Heart left ventricle (tissue), 13 donors: Measurements from ENCODE around the gene PLXNA3.

Experiments
- CTCF ChIP-seq, 12 donors: fragments of 200-600 bp; sonication (generic) in 4 of 12; IDR thresholded peaks; one replicate each; pipeline versions ENCODE4 v1.5.0 to v1.8.0; 2018 to 2022; ENCODE audit warnings: antibody characterized with exemption in 12 of 12, mild to moderate bottlenecking in 5 of 12
- POLR2A ChIP-seq, 2 donors: fragments of 450-650 bp; IDR thresholded peaks; one replicate each; pipeline ENCODE4 v1.6.1; 2017; ENCODE audit warnings: antibody characterized with exemption in 2 of 2, mild to moderate bottlenecking in 2 of 2, moderate library complexity in 2 of 2
- donor health status: ischemic (EF 13 %, LVEDD 7.1; RV severe dilation, severe dysfunction).
- donor health status: DM: no; HTN: yes; CAD: no.
- donor health status: DM: no; HTN: no; CAD: no.
- donor health status: ischemic (EF 25% LVEDD 6.9; RV normal size, moderate dysfunction).
- donor health status: ischemic (EF 25% LVEDD 5.7; RV mildly dilated, moderate dysfunction).
- donor health status: ischemic (EF 35%, LVEDD 5.7; RV mildly dilated, moderate dysfunction).
- donor health status: nonischemic (EF 11% LVEDD 7.7; RV severe dilation, severe dysfunction).
- donor health status: DM: yes; HTN: yes; CAD: no.
- donor health status: PGD.
- donor health status: ischemic (EF 29% LVEDD 5.4; RV normal size, mild dysfunction).
- donor health status: nonischemic (EF 23%, LVEDD 6.1; RV moderate dilation, normal function).

GRCh38 chrX:154431341-154431740 is 26.7 kb upstream of the PLXNA3 start:
- no peak for TF ChIP-seq CTCF (IDR thresholded peaks at IDR 0.05)
- TF ChIP-seq POLR2A (IDR thresholded peaks at IDR 0.05) = no peak
